Astrocyte (in vitro differentiated cells and primary cell): Measurements from ENCODE around the gene DCANP1.

Source experiments
- EZH2 ChIP-seq: IDR thresholded peaks from 2 replicates; pipeline ENCODE4 v1.6.1; 2012; ENCODE audit warnings: mild to moderate bottlenecking, low read length, inconsistent platforms; ENCODE audit not compliant: insufficient read depth
- TF ChIP-seq, protein P1 (sequence below): IDR thresholded peaks from 2 replicates; pipeline ENCODE4 v1.5.1; 2011; ENCODE audit warnings: low read depth, mild to moderate bottlenecking, inconsistent platforms, low read length, moderate library complexity; ENCODE audit not compliant: insufficient read depth

DNA sequence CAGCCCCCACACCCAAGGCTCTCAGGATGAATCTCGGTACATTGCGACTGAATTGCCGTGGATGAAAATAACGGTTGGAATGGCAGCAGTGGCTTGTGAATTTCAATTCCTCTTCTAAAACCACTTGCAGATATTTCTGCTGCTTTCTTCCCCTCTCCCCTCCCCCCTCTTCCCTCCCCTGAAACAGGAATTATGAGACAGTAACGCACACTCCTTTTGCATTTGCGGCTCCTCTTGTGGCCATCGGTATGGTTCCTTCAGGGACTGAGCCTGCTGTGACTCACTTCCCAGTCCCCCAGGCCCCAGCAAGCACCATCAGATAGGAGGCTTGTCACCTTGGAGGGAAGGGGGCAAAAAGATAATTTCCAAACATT is 9.7 kb downstream of the DCANP1 start:
- TF ChIP-seq, protein P1, sequence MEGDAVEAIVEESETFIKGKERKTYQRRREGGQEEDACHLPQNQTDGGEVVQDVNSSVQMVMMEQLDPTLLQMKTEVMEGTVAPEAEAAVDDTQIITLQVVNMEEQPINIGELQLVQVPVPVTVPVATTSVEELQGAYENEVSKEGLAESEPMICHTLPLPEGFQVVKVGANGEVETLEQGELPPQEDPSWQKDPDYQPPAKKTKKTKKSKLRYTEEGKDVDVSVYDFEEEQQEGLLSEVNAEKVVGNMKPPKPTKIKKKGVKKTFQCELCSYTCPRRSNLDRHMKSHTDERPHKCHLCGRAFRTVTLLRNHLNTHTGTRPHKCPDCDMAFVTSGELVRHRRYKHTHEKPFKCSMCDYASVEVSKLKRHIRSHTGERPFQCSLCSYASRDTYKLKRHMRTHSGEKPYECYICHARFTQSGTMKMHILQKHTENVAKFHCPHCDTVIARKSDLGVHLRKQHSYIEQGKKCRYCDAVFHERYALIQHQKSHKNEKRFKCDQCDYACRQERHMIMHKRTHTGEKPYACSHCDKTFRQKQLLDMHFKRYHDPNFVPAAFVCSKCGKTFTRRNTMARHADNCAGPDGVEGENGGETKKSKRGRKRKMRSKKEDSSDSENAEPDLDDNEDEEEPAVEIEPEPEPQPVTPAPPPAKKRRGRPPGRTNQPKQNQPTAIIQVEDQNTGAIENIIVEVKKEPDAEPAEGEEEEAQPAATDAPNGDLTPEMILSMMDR, result no peak
- no peak for TF ChIP-seq EZH2
